Ishikawa (cell line): ENCODE results near the gene SUMO1.

Source experiments
- EP300 ChIP-seq: IDR thresholded peaks from 2 replicates; pipeline ENCODE4 v1.6.1; 2012; ENCODE audit warnings: borderline replicate concordance
- FOXM1 ChIP-seq: IDR thresholded peaks from 2 replicates; pipeline ENCODE4 v1.6.1; 2012; ENCODE audit warnings: low read depth, borderline replicate concordance
- RAD21 ChIP-seq: IDR thresholded peaks from 2 replicates; pipeline ENCODE4 v1.6.1; 2012; ENCODE audit warnings: low read depth
- REST ChIP-seq: IDR thresholded peaks from 2 replicates; pipeline ENCODE4 v1.6.1; 2012; ENCODE audit warnings: low read depth, mild to moderate bottlenecking
- TAF1 ChIP-seq: IDR thresholded peaks from 2 replicates; pipeline ENCODE4 v1.6.1; 2012; ENCODE audit warnings: low read depth, mild to moderate bottlenecking
- TEAD4 ChIP-seq: IDR thresholded peaks from 2 replicates; pipeline ENCODE4 v1.6.1; 2012
- ZBTB7A ChIP-seq: IDR thresholded peaks from 2 replicates; pipeline ENCODE4 v1.6.1; 2012; ENCODE audit warnings: low read depth

- TF ChIP-seq ZBTB7A (no peak), FOXM1 (no peak), REST (no peak), TAF1 (no peak), EP300 (no peak), TEAD4 (no peak), RAD21 (no peak)
These were observed 72.5 kb downstream of the SUMO1 start for GRCh38 chr2:202165945-202166344.
